ENCODE measurements around the gene SLC16A1. TPM values are rescaled to one million over a fixed set of nuclear protein-coding genes. Genes with fewer than 3 reads are reported as not detected.

SLC16A1 gene
- total and polyA plus RNA-seq, 5 donors from 2014 or later: 21.1 to 62.7 (median 31.9) TPM

DNA sequence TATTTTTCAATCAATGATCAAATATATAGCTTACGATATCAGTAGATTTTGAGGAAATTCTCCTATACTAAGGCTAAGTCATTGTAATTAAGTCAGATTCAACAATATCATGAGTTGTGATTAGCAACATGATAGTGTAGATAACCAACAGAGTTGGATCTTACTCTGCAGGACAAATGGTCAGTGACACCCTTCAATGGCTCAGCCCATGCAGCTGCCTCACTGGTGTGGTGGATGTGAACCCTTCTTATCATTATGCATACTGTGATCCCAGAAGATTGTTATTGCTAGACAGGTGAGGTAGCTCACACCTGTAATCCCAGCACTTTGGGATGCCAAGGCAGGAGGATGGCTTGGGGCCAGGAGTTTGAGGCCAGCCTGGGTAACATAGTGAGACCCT, 5.6 kb downstream of the SLC16A1 start:
- H3K36me3 Mint-ChIP-seq: no peaks in the 10 kb centered on the region
- no peaks in the 10 kb centered on the region for H3K27me3 Mint-ChIP-seq
- peak overlapping the region in 1 of 4 donors; percentile 16 for H3K4me3 Mint-ChIP-seq

DNA sequence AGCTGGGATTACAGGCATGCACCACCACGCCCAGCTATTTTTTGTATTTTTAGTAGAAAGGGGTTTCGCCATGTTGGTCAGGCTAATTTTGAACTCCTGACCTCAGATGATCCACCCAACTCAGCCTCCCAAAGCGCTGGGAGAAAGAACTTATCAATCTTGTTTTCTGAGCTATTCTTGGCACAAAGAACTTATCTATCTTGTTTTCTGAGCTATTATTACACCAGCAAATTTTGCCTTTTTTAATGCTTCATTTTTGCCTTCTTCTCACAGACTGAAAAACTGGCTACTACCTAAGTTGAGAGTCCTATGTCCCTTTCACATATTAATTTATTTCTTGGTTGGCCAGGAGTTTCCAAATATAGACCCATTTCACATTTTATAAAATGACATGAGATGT, 9.3 kb downstream of the SLC16A1 start:
- Histone ChIP-seq H3K9me3 (ENCODE audit: control insufficient read depth in 2 of 2, low read length in 2 of 2) (no peaks in the 10 kb centered on the region), H3K27ac (ENCODE audit: insufficient read depth, low read length, poor library complexity, severe bottlenecking) (no peak overlapping the region), H3K4me1 (ENCODE audit: control insufficient read depth, insufficient read depth, low read length, poor library complexity, severe bottlenecking) (peaks cover 4% of the 10 kb centered on the region), H3K4me3 (ENCODE audit: low read depth, low read length) (no peak overlapping the region), H3K27me3 (ENCODE audit: control insufficient read depth, insufficient read depth, low read length) (no peaks in the 10 kb centered on the region), H3K36me3 (ENCODE audit: control insufficient read depth, insufficient read depth, low read length) (no peaks in the 10 kb centered on the region)
- DNase-seq (no peak), ATAC-seq (ENCODE audit: low read depth in 2 of 2) (no peak)
- Mint-ChIP-seq H3K27me3 (no peaks in the 10 kb centered on the region), H3K27ac (no peak overlapping the region), H3K36me3 (no peaks in the 10 kb centered on the region), H3K4me3 (no peak overlapping the region), H3K9me3 (no peaks in the 10 kb centered on the region), H3K4me1 (peaks cover 13 to 25% (median 18%) of the 10 kb centered on the region in 4 donors)

More for the DNA sequence above, 5.6 kb downstream of the SLC16A1 start:
- Histone ChIP-seq H3K9me3 (ENCODE audit: control insufficient read depth in 2 of 2, low read length in 2 of 2) (no peaks in the 10 kb centered on the region), H3K27ac (ENCODE audit: insufficient read depth, low read length, poor library complexity, severe bottlenecking) (no peak overlapping the region), H3K4me1 (ENCODE audit: control insufficient read depth, insufficient read depth, low read length, poor library complexity, severe bottlenecking) (peaks cover 25% of the 10 kb centered on the region), H3K27me3 (ENCODE audit: control insufficient read depth, insufficient read depth, low read length) (no peaks in the 10 kb centered on the region), H3K4me3 (ENCODE audit: low read depth, low read length) (no peak overlapping the region), H3K36me3 (ENCODE audit: control insufficient read depth, insufficient read depth, low read length) (no peaks in the 10 kb centered on the region)
- Mint-ChIP-seq H3K27ac (no peak overlapping the region), H3K9me3 (no peaks in the 10 kb centered on the region), H3K4me1 (peaks cover 34 to 55% (median 44%) of the 10 kb centered on the region in 4 donors)
- no peak for ATAC-seq (ENCODE audit: low read depth in 2 of 2)
- DNase-seq: no peak

DNA sequence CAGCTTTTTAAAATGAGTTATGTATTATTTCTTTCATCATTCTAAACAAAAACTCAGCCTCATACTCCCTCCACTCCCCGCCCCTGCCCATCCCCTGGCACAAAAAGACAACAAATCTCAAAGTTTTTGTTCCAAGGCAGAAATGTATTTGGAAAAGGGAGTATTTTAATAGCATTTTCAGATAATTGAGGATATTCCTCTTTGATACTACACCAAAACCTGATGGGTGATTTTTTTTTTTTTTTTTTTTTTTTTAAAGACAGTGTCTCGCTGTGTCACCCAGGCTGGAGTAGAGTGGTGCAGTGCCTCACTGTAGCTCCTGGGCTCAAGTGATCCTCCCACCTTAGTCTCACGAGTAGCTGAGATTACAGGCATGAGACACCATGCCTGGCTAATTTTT, 16.2 kb downstream of the SLC16A1 start:
- Histone ChIP-seq H3K36me3 (ENCODE audit: control insufficient read depth, insufficient read depth, low read length) (no peaks in the 10 kb centered on the region), H3K4me3 (ENCODE audit: low read depth, low read length) (no peak overlapping the region), H3K27me3 (ENCODE audit: control insufficient read depth, insufficient read depth, low read length) (no peaks in the 10 kb centered on the region), H3K9me3 (ENCODE audit: control insufficient read depth in 2 of 2, low read length in 2 of 2) (no peaks in the 10 kb centered on the region), H3K27ac (ENCODE audit: insufficient read depth, low read length, poor library complexity, severe bottlenecking) (no peak overlapping the region), H3K4me1 (ENCODE audit: control insufficient read depth, insufficient read depth, low read length, poor library complexity, severe bottlenecking) (peaks cover 22% of the 10 kb centered on the region)
- peak overlapping the region in 1 of 3 donors; percentile 77 for H3K27ac Mint-ChIP-seq
- no peaks in the 10 kb centered on the region for H3K36me3 Mint-ChIP-seq
- ATAC-seq (ENCODE audit: low read depth in 2 of 2): no peak
- no peaks in the 10 kb centered on the region for H3K9me3 Mint-ChIP-seq
- H3K4me3 Mint-ChIP-seq: no peak overlapping the region
- H3K27me3 Mint-ChIP-seq: no peaks in the 10 kb centered on the region
- no peak for DNase-seq
- H3K4me1 Mint-ChIP-seq: peaks cover 22 to 49% (median 36%) of the 10 kb centered on the region in 4 donors

DNA sequence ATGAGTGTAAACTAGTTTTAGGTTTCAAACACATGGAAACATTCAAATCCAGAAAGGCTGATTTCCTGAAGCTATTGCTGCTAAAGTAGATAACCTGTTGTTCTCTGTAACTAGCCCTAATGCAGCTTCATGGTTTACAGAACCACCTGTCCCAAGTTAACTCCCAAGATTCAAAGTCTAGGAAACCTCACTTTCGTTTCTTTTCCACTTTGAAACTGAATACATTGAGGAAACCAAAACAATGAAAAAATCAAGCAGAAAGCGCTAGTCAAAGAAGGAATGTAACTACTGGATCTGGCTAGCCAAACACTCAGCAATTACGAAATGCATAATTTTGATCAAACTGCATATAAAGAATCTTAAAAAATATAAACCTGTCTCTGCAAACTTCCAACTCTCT, 17.8 kb downstream of the SLC16A1 start:
- H3K36me3 Mint-ChIP-seq: no peaks in the 10 kb centered on the region
- peak overlapping the region; percentile 61 for H3K4me3 ChIP-seq (ENCODE audit: low read depth, low read length)
- no peaks in the 10 kb centered on the region for H3K27me3 Mint-ChIP-seq
- H3K4me1 ChIP-seq (ENCODE audit: control insufficient read depth, insufficient read depth, low read length, poor library complexity, severe bottlenecking): peaks cover 25% of the 10 kb centered on the region
- H3K9me3 ChIP-seq (ENCODE audit: control insufficient read depth in 2 of 2, low read length in 2 of 2): no peaks in the 10 kb centered on the region
- H3K4me3 Mint-ChIP-seq: peak overlapping the region; percentile 20 to 74 (median 47)
- H3K27ac Mint-ChIP-seq: peak overlapping the region; percentile 58 to 89 (median 86)
- peaks cover 29 to 61% (median 42%) of the 10 kb centered on the region in 4 donors for H3K4me1 Mint-ChIP-seq
- no peaks in the 10 kb centered on the region for H3K27me3 ChIP-seq (ENCODE audit: control insufficient read depth, insufficient read depth, low read length)
- H3K9me3 Mint-ChIP-seq: no peaks in the 10 kb centered on the region
- H3K36me3 ChIP-seq (ENCODE audit: control insufficient read depth, insufficient read depth, low read length): no peaks in the 10 kb centered on the region
- ATAC-seq (ENCODE audit: low read depth in 2 of 2): no peak
- H3K27ac ChIP-seq (ENCODE audit: insufficient read depth, low read length, poor library complexity, severe bottlenecking): peak overlapping the region; percentile 29
- no peak for DNase-seq

DNA sequence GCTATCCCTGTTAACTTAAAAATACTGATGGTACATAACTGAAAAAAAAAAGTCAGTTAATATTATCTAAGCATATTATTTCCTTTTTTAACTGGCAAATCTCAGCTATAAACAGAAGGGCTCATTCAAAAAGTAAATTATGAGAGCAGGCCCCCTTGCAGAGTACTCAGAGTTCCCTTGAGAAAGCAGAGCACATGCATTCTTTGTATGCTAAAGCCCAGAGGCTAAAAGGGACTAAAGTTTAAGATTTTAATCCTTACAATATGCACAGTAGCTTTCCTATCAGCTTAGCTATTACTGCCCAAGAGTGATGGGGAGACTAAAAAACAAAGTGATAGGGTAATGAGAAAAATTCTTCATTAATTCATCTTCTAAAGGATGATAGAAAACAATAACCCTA, 18.5 kb downstream of the SLC16A1 start:
- H3K4me3 ChIP-seq (ENCODE audit: low read depth, low read length): peak overlapping the region; percentile 61
- peaks cover 25% of the 10 kb centered on the region for H3K4me1 ChIP-seq (ENCODE audit: control insufficient read depth, insufficient read depth, low read length, poor library complexity, severe bottlenecking)
- Mint-ChIP-seq H3K9me3 (no peaks in the 10 kb centered on the region), H3K27me3 (no peaks in the 10 kb centered on the region), H3K36me3 (no peaks in the 10 kb centered on the region), H3K27ac (peak overlapping the region; percentile 70 to 89 (median 86)), H3K4me1 (peaks cover 32 to 55% (median 42%) of the 10 kb centered on the region in 4 donors), H3K4me3 (peak overlapping the region; percentile 20 to 74 (median 51))
- no peak for ATAC-seq (ENCODE audit: low read depth in 2 of 2)
- H3K9me3 ChIP-seq (ENCODE audit: control insufficient read depth in 2 of 2, low read length in 2 of 2): no peaks in the 10 kb centered on the region
- H3K36me3 ChIP-seq (ENCODE audit: control insufficient read depth, insufficient read depth, low read length): no peaks in the 10 kb centered on the region
- peak in 1 of 3 donors; percentile 28 for DNase-seq
- no peaks in the 10 kb centered on the region for H3K27me3 ChIP-seq (ENCODE audit: control insufficient read depth, insufficient read depth, low read length)
- H3K27ac ChIP-seq (ENCODE audit: insufficient read depth, low read length, poor library complexity, severe bottlenecking): peak overlapping the region; percentile 45

DNA sequence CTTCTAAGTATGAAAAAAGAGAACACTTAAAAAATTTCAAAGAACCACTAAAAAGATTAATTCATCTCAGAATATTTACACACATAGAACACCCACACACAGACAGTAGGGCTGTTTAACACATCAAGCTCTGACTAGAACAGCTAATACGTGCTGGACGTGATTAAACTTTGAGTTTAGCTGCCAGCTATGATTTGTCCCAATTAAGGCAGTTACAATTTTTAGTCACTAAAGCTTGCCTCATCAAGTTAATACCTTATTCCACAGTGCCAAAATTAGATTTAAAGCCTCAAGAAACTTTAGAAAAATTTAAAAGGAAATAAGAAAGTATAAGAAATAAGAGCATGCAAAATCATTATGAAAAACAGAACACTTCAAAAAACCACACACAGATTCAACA, 18.9 kb downstream of the SLC16A1 start:
- Histone ChIP-seq H3K27me3 (ENCODE audit: control insufficient read depth, insufficient read depth, low read length) (no peaks in the 10 kb centered on the region), H3K4me3 (ENCODE audit: low read depth, low read length) (peak overlapping the region; percentile 61), H3K27ac (ENCODE audit: insufficient read depth, low read length, poor library complexity, severe bottlenecking) (peak overlapping the region; percentile 45), H3K4me1 (ENCODE audit: control insufficient read depth, insufficient read depth, low read length, poor library complexity, severe bottlenecking) (peaks cover 25% of the 10 kb centered on the region), H3K36me3 (ENCODE audit: control insufficient read depth, insufficient read depth, low read length) (no peaks in the 10 kb centered on the region), H3K9me3 (ENCODE audit: control insufficient read depth in 2 of 2, low read length in 2 of 2) (no peaks in the 10 kb centered on the region)
- Mint-ChIP-seq H3K4me3 (peak overlapping the region; percentile 20 to 74 (median 51)), H3K27ac (peak overlapping the region; percentile 70 to 89 (median 86)), H3K27me3 (no peaks in the 10 kb centered on the region), H3K4me1 (peaks cover 32 to 57% (median 43%) of the 10 kb centered on the region in 4 donors), H3K36me3 (no peaks in the 10 kb centered on the region), H3K9me3 (no peaks in the 10 kb centered on the region)
- no peak for ATAC-seq (ENCODE audit: low read depth in 2 of 2)
- DNase-seq: peak in 1 of 3 donors; percentile 39

DNA sequence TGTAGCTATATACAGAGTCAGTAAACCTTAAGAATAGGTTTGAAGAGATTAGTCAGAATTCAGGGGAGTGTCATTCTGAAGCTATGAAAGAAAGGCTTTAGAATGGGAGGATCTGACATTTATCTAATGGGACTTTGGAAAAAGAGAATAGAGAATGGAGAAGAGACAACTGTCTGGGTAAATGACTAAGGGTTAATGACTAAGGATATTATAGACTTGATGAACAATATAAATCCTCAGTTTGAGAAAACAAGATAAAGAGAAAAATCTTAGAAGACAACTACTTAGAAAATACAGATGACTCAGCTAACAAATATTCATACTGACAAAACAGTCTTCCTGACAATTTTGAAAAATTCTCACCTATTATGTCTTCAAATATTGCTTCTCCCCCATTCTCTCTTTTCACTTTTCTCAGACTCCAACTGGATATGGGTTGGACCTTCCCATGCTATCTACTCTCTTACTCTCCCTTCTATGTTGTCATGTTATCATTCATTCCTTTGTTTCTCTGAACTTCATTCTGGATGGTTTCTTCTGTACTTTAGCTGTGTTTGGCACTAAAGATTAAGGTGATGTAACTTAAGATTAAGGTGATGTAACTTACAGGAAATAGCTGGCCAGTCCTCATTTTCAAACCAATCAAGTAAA, 20.4 kb downstream of the SLC16A1 start:
- H3K36me3 ChIP-seq (ENCODE audit: control insufficient read depth, insufficient read depth, low read length): no peaks in the 10 kb centered on the region
- H3K9me3 Mint-ChIP-seq: no peaks in the 10 kb centered on the region
- peaks cover 31 to 61% (median 43%) of the 10 kb centered on the region in 4 donors for H3K4me1 Mint-ChIP-seq
- H3K27ac ChIP-seq (ENCODE audit: insufficient read depth, low read length, poor library complexity, severe bottlenecking): peak overlapping the region; percentile 64
- peak overlapping the region in 1 of 4 donors; percentile 7 for H3K4me3 Mint-ChIP-seq
- peak overlapping the region; percentile 52 to 90 (median 59) for H3K27ac Mint-ChIP-seq
- H3K36me3 Mint-ChIP-seq: no peaks in the 10 kb centered on the region
- H3K4me3 ChIP-seq (ENCODE audit: low read depth, low read length): peak overlapping the region; percentile 45
- H3K27me3 Mint-ChIP-seq: no peaks in the 10 kb centered on the region
- DNase-seq (peak in 1 of 3 donors; percentile 67), ATAC-seq (ENCODE audit: low read depth in 2 of 2) (peak; percentile 46 to 62)
- H3K9me3 ChIP-seq (ENCODE audit: control insufficient read depth in 2 of 2, low read length in 2 of 2): no peaks in the 10 kb centered on the region
- peaks cover 25% of the 10 kb centered on the region for H3K4me1 ChIP-seq (ENCODE audit: control insufficient read depth, insufficient read depth, low read length, poor library complexity, severe bottlenecking)
- H3K27me3 ChIP-seq (ENCODE audit: control insufficient read depth, insufficient read depth, low read length): no peaks in the 10 kb centered on the region

DNA sequence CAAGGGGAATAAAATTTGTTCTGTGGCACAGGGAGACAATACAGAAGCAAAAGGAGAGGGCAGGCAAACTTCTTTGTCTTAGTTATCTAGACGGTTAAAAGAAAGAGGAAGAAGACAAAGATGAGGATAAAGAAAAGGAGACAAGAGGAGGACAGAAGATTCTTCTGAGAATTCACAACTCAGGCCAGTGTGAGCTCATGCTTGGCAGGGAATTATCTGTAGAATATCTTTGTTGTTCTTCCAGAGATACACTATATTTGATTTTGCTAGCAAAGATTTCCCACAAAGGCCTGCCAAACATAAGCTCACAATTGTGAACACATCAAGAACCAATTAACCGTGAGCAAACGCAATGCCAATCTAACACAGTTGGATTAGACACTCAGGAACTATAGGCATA, 21.4 kb downstream of the SLC16A1 start:
- Mint-ChIP-seq H3K27me3 (no peaks in the 10 kb centered on the region), H3K36me3 (no peaks in the 10 kb centered on the region)

More for the DNA sequence above, 21.4 kb downstream of the SLC16A1 start:
- no peaks in the 10 kb centered on the region for H3K9me3 ChIP-seq (ENCODE audit: control insufficient read depth in 2 of 2, low read length in 2 of 2)
- no peaks in the 10 kb centered on the region for H3K9me3 Mint-ChIP-seq
- H3K27ac ChIP-seq (ENCODE audit: insufficient read depth, low read length, poor library complexity, severe bottlenecking): no peak overlapping the region
- H3K36me3 ChIP-seq (ENCODE audit: control insufficient read depth, insufficient read depth, low read length): no peaks in the 10 kb centered on the region
- H3K4me1 Mint-ChIP-seq: peaks cover 31 to 61% (median 41%) of the 10 kb centered on the region in 4 donors
- H3K27ac Mint-ChIP-seq: peak overlapping the region; percentile 28 to 88 (median 52)
- ATAC-seq (ENCODE audit: low read depth in 2 of 2) (no peak), DNase-seq (no peak)
- H3K4me3 Mint-ChIP-seq: peak overlapping the region in 2 of 4 donors; percentile 7 to 44
- H3K4me1 ChIP-seq (ENCODE audit: control insufficient read depth, insufficient read depth, low read length, poor library complexity, severe bottlenecking): peaks cover 25% of the 10 kb centered on the region
- H3K4me3 ChIP-seq (ENCODE audit: low read depth, low read length): no peak overlapping the region
- no peaks in the 10 kb centered on the region for H3K27me3 ChIP-seq (ENCODE audit: control insufficient read depth, insufficient read depth, low read length)

Data from CD4-positive, CD25-positive, alpha-beta regulatory T cell (primary cell).